Measurements from ENCODE around the gene ROBO1. TPM values are rescaled to one million over a fixed set of nuclear protein-coding genes. Genes with fewer than 3 reads are reported as not detected.

The ROBO1 gene
- total and polyA plus RNA-seq, 2 of the 13 experiments (the other 11 are each of a cell fraction or from before 2014, with no cell fraction given) = 52.2 to 71.0 TPM

DNA sequence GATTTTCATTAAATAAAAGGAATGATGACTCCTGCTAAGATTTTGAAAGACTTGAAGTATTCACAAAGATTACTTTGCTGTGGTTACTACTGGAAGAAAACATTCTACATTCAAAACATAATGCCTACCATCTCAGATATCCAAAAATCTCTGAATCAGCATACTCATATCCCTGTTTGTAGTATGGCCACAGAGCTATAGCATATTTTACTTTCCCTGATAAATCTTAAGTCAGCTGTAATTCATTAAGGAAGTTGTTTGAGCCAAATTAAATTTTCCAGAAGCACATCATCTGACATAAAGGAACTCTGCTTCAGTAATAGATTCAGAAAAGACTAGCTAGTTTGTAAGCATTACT, 942.0 kb downstream of the ROBO1 start:
- H4K20me1 ChIP-seq (ENCODE audit: insufficient read depth, low read length) = no peaks in the 10 kb centered on the region
- peaks cover 0 to 3% of the 10 kb centered on the region in 2 experiments; a peak in 2 of 5 replicates for H3K36me3 ChIP-seq (replicated peaks in 1 of 2; ENCODE audit: control insufficient read depth in 1 of 2, insufficient read depth in 2 of 2, low read length in 2 of 2)
- ATAC-seq (no peak), DNase-seq (ENCODE audit: low spot score) (no peak), FAIRE-seq (no peak)
- H2AFZ ChIP-seq (ENCODE audit: low read length) = no peak overlapping the region
- no peaks in the 10 kb centered on the region for H3K27me3 ChIP-seq (ENCODE audit: control insufficient read depth in 1 of 2, insufficient read depth in 2 of 2, low read length in 2 of 2)
- no peak overlapping the region for H3K9ac ChIP-seq (ENCODE audit: insufficient read depth, low read depth, low read length)
- in situ Hi-C loops (cut with HindIII; ENCODE audit: extremely low pct_ligation_motif_present, low pct_unique_long_range_greater_than_20kb) = no loop called here
- H3K4me2 ChIP-seq (ENCODE audit: low read depth, low read length) = no peak overlapping the region
- H3K4me3 ChIP-seq (replicated peaks in 1 of 3; ENCODE audit: insufficient read depth in 1 of 3, low read depth in 2 of 3, low read length in 3 of 3) = no peak overlapping the region
- CTCF ChIA-PET (ENCODE audit: low intra/inter-chr PET ratio, low total read pairs) = no interaction called here
- TF ChIP-seq TP53 (CRISPR knock-in tag; conservative IDR thresholded peaks at IDR 0.05) (no peak), ZNF605 (CRISPR knock-in tag; IDR thresholded peaks at IDR 0.05) (no peak), KMT2A (CRISPR knock-in tag; IDR thresholded peaks at IDR 0.05) (no peak), NCOR1 (IDR thresholded peaks at IDR 0.05; ENCODE audit: borderline replicate concordance, low read length) (no peak), TAF15 (IDR thresholded peaks at IDR 0.05; ENCODE audit: low read depth, low read length, poor library complexity, severe bottlenecking) (no peak), PREB (CRISPR knock-in tag; IDR thresholded peaks at IDR 0.05) (no peak), SMAD9 (CRISPR knock-in tag; IDR thresholded peaks at IDR 0.05) (no peak), ZNF878 (CRISPR knock-in tag; IDR thresholded peaks at IDR 0.05) (no peak), TCF7 (IDR thresholded peaks at IDR 0.05; ENCODE audit: low read depth) (no peak), TOE1 (CRISPR knock-in tag; IDR thresholded peaks at IDR 0.05) (no peak), SMAD3 (CRISPR knock-in tag; IDR thresholded peaks at IDR 0.05) (no peak), HHEX (CRISPR knock-in tag; IDR thresholded peaks at IDR 0.05) (no peak), HMG20B (CRISPR knock-in tag; conservative IDR thresholded peaks at IDR 0.05) (no peak), SUZ12 (IDR thresholded peaks at IDR 0.05; ENCODE audit: low read depth, low read length) (no peak), SMC3 (IDR thresholded peaks at IDR 0.05; ENCODE audit: low read length) (no peak)
- TF ChIP-seq, protein P1, sequence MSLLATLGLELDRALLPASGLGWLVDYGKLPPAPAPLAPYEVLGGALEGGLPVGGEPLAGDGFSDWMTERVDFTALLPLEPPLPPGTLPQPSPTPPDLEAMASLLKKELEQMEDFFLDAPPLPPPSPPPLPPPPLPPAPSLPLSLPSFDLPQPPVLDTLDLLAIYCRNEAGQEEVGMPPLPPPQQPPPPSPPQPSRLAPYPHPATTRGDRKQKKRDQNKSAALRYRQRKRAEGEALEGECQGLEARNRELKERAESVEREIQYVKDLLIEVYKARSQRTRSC (CRISPR knock-in tag; IDR thresholded peaks at IDR 0.05; ENCODE audit: low read depth) = no peak
- no peaks in the 10 kb centered on the region for H3K9me3 ChIP-seq (ENCODE audit: low read length)
- no peak overlapping the region for H3K27ac ChIP-seq (ENCODE audit: extremely low read length, insufficient read depth, low read length)
- peaks cover 40% of the 10 kb centered on the region for H3K4me1 ChIP-seq (ENCODE audit: insufficient read depth, low read length)
- POLR2A ChIA-PET = interaction anchor here (0.5 kb wide), 1 partner anchor 591 kb away, joined by 3 read pairs; no protein-coding TSS in a partner anchor
- intact Hi-C loops (cut with micrococcal nuclease; ENCODE audit: unreplicated experiment) = loop anchor here (1.0 kb wide), 1 partner anchor 42 kb away; no protein-coding TSS in a partner anchor
- peaks cover 40% of the 10 kb centered on the region for H3K79me2 ChIP-seq (ENCODE audit: insufficient read depth, low read length)
- no TSS peak for BruUV-seq (replicated peaks)
